Effector memory CD8-positive, alpha-beta T cell (primary cell): ENCODE data around the gene TRPM7.
"Not testable (repeated sequence)": the region's sequence is repeated elsewhere in the genome, so short reads cannot be mapped to it uniquely, and the experiment has no call there.

Experiments used
- ATAC-seq: fragments of 150-1000 bp; cut with Tn5 transposase; replicated peaks from 2 replicates; pipeline ENCODE4 v1.10.0; 2021; ENCODE audit warnings: mild to moderate bottlenecking, moderate library complexity
- DNase-seq, 3 experiments: peaks; one replicate each; pipeline ENCODE4 v3.0.0; 2021
- H3K27ac Mint-ChIP-seq, 2 donors: one replicate each; pipeline ENCODE4 v1.8.0; 2022; ENCODE audit warnings: mild to moderate bottlenecking in 2 of 2, mixed read lengths in 2 of 2, moderate library complexity in 2 of 2
- H3K27me3 Mint-ChIP-seq, 2 donors: one replicate each; pipeline ENCODE4 v1.8.0; 2022; ENCODE audit warnings: mixed read lengths in 2 of 2
- H3K36me3 Mint-ChIP-seq: one replicate; pipeline ENCODE4 v1.8.0; 2022; ENCODE audit warnings: mild to moderate bottlenecking, moderate library complexity, mixed read lengths; ENCODE audit not compliant: insufficient read depth
- H3K4me1 Mint-ChIP-seq, 2 donors: one replicate each; pipeline ENCODE4 v1.8.0; 2022; ENCODE audit warnings: low read depth in 2 of 2, mixed read lengths in 2 of 2
- H3K4me3 Mint-ChIP-seq, 2 donors: one replicate each; pipeline ENCODE4 v1.8.0; 2022; ENCODE audit warnings: mild to moderate bottlenecking in 2 of 2, mixed read lengths in 2 of 2, moderate library complexity in 2 of 2
- H3K9me3 Mint-ChIP-seq, 2 donors: one replicate each; pipeline ENCODE4 v1.8.0; 2022; ENCODE audit warnings: mixed read lengths in 2 of 2
- total RNA-seq, 9 experiments: gene quantifications; one replicate each; lab custom pipeline; 2026; lab: John Stamatoyannopoulos, UW

The TRPM7 gene, protein sequence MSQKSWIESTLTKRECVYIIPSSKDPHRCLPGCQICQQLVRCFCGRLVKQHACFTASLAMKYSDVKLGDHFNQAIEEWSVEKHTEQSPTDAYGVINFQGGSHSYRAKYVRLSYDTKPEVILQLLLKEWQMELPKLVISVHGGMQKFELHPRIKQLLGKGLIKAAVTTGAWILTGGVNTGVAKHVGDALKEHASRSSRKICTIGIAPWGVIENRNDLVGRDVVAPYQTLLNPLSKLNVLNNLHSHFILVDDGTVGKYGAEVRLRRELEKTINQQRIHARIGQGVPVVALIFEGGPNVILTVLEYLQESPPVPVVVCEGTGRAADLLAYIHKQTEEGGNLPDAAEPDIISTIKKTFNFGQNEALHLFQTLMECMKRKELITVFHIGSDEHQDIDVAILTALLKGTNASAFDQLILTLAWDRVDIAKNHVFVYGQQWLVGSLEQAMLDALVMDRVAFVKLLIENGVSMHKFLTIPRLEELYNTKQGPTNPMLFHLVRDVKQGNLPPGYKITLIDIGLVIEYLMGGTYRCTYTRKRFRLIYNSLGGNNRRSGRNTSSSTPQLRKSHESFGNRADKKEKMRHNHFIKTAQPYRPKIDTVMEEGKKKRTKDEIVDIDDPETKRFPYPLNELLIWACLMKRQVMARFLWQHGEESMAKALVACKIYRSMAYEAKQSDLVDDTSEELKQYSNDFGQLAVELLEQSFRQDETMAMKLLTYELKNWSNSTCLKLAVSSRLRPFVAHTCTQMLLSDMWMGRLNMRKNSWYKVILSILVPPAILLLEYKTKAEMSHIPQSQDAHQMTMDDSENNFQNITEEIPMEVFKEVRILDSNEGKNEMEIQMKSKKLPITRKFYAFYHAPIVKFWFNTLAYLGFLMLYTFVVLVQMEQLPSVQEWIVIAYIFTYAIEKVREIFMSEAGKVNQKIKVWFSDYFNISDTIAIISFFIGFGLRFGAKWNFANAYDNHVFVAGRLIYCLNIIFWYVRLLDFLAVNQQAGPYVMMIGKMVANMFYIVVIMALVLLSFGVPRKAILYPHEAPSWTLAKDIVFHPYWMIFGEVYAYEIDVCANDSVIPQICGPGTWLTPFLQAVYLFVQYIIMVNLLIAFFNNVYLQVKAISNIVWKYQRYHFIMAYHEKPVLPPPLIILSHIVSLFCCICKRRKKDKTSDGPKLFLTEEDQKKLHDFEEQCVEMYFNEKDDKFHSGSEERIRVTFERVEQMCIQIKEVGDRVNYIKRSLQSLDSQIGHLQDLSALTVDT (N-terminal part only)
- total RNA-seq = 143 to 337 (median 264) reads per million in 9 experiments

DNA sequence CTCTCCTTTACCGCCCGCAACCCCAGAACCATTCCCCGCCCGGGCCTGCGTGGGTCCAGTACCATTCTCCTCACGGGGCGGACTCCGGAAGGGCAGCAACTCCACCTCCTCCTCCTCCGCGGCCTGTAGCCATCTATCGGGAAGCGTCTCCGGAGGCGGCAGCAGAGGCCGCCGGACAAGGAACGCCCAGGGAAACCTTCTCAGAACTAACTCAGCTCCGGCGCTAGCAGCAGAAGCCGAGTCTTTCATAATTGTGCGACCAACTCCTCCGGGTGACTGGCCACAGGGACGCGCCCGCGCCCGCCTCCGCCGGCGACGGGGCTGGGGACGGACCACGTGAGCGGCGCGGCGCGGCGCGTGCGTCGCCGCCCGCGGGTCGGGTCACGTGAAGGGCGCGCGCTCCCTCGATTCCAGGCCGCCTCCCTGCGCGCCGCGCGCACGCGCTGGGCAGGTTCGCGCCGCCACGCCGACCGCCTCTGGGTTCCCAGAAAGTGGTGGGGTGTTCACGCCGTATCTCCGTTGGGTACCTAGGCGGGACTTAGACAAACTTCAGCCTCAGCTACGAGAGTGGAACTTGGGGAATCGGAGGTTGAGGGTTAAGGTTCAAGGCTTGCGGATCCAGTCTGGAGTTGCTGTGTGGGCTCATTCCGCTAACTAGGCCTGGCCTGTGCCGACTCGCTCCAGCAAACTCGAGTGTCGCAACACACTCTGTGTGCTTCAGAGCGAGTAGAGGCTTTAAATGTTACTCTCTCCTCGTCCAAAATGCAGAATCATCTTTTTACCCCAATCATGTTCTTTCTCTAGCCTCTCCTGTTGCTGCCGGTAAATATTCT, at the start of gene TRPM7:
TSS of gene TRPM7 (minus strand) at position 329 of the 833 bp plus-strand sequence. CDS start at position 65, 264 bp downstream.
- Mint-ChIP-seq H3K9me3 (no peaks in the 10 kb centered on the region), H3K36me3 (peaks cover 55% of the 10 kb centered on the region), H3K4me1 (peaks cover 35 to 45% of the 10 kb centered on the region in 2 donors), H3K27ac (peak within 1 kb of the TSS; percentile 99), H3K4me3 (peak within 1 kb of the TSS; percentile 99 to 100), H3K27me3 (no peaks in the 10 kb centered on the region)
- peak; percentile 86 to 89 (median 87) for DNase-seq
- peak; percentile 83 for ATAC-seq

DNA sequence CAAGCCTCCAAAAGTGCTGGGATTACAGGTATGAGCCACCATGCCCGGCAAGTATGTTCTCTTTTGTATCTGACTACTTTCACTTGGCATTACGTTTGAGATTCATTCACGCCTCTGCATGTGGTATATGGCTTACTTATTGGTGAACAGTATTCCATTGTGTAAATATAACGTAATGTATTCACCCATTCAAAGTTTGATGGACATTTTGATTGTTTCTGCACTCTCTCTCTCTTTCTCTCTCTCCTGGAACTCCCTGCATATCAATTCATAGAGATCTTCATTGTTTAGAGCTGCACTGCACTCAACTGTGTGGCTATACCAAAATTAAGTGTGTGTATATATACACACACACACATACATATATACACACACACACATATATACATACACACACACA, 48.6 kb upstream of the TRPM7 start:
- Mint-ChIP-seq H3K36me3 (peaks cover 81% of the 10 kb centered on the region), H3K4me3 (no peak overlapping the region), H3K27me3 (no peaks in the 10 kb centered on the region), H3K4me1 (no peaks in the 10 kb centered on the region), H3K9me3 (peaks cover 0 to 1% of the 10 kb centered on the region in 2 donors), H3K27ac (peak overlapping the region in 1 of 2 donors; percentile 30)
- DNase-seq (no peak), ATAC-seq (no peak)

DNA sequence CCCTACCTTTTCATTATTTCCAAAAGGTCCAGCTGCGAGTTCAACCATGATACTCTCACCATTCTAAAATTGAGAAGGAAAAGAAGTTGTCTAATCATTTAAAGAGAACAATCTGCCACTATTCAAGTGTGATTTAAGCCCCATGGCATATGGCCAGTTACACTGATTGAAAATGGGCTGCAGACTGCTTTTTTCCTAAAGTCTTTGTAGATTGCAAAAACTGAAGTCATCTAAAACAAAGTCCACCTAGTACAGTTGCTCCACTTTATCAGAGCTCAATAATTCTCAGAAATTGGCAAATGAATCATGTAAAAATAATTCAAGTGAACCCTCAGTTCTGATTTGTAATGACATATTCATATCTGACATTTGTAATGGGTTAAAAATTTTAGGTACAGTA, 39.7 kb upstream of the TRPM7 start:
- no peak for DNase-seq
- peaks cover 41% of the 10 kb centered on the region for H3K36me3 Mint-ChIP-seq
- H3K9me3 Mint-ChIP-seq = no peaks in the 10 kb centered on the region
- ATAC-seq = no peak
- H3K27ac Mint-ChIP-seq = peak overlapping the region in 1 of 2 donors; percentile 72
- H3K4me3 Mint-ChIP-seq = no peak overlapping the region
- no peaks in the 10 kb centered on the region for H3K4me1 Mint-ChIP-seq
- H3K27me3 Mint-ChIP-seq = no peaks in the 10 kb centered on the region

DNA sequence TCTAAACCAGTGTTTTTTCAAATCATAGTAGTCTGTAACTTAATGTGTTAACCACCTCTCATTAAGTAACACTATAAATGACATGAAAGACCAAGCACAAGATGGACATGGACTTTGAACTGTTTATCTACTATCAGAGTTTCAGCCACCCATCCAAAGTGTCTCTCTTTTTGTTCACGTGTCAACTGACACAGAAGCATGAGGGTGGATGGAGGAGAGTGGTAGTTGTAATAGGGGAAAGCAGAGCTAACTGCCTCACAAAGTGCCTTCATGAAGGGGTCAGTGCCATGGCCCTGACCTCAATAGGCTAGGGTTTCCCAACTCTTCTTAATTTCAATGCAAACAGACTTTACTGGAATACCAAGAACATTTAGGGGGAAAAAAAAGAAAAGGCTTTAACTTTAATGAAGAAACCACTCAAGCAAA, 32.1 kb upstream of the TRPM7 start:
- Mint-ChIP-seq H3K9me3 (no peaks in the 10 kb centered on the region), H3K27ac (peak overlapping the region in 1 of 2 donors; percentile 69), H3K4me1 (no peaks in the 10 kb centered on the region), H3K27me3 (no peaks in the 10 kb centered on the region), H3K36me3 (peaks cover 50% of the 10 kb centered on the region), H3K4me3 (no peak overlapping the region)
- no peak for ATAC-seq
- DNase-seq = no peak

DNA sequence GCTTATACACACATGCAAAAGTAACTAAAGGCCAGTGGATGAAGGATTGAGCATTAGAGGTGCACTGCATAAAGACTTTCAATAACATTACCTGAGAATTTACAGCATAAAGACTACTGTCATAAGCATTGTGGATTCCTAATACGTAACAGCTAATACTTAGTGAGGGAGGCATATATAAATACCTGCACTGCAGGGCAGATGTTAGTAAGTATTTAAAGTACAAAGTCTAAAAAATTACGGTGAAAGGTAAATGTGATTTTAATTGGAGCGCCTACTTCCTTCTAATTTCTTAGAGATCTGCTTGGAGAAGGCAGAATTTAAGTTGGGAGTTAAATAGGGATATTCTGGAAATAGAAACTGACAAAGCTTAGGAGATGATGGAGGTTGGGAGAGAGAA, 25.4 kb upstream of the TRPM7 start:
- ATAC-seq = no peak
- Mint-ChIP-seq H3K27ac (peak overlapping the region in 1 of 2 donors; percentile 65), H3K36me3 (peaks cover 30% of the 10 kb centered on the region), H3K9me3 (no peaks in the 10 kb centered on the region), H3K4me3 (no peak overlapping the region), H3K4me1 (no peaks in the 10 kb centered on the region), H3K27me3 (no peaks in the 10 kb centered on the region)
- DNase-seq = no peak

DNA sequence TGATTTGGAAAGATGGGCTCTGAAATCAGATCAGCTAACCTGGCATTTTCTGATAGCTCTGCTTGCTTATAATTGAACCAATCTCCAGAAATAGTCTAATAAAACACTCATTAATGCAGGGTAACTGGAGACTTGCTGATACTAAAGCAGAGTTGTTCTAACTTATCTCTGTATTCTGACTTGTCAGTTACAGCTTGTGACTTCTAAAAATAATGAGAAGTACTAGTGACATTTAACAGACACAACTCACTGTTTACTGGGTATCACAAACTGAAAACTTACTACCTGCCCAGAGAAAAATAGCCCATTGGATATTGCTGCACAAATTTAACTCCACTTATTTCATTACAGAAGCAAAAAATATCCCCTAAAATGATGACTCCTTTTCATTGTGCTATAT, 24.0 kb upstream of the TRPM7 start:
- Mint-ChIP-seq H3K4me3 (no peak overlapping the region), H3K27ac (no peak overlapping the region), H3K36me3 (peaks cover 32% of the 10 kb centered on the region), H3K4me1 (no peaks in the 10 kb centered on the region), H3K27me3 (no peaks in the 10 kb centered on the region), H3K9me3 (no peaks in the 10 kb centered on the region)
- DNase-seq (no peak), ATAC-seq (no peak)

DNA sequence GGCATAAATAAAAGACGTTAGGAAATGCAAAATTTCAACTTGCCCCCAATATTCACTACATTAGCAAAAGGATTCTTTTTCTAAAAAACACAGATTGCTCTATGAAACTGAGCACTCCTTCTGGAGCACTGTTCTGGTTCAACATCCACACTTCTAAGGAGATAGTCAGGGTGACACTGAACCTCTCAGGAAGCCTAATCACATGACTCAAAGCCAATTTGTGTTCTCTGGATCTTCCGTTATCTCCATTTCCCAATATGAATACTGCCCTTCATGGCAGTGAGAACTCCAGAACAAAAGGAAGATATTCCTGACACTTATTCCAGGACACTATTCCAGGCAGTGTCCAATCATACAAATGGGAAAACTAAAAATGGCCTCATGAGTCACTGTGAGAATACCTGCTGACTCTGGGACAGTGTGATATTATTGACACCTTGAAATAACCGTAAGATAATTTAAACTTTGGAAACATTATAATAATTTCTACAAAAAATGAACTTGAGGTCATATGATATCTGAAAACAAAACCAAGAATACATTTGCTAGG, 21.4 kb upstream of the TRPM7 start:
- Mint-ChIP-seq H3K4me1 (no peaks in the 10 kb centered on the region), H3K36me3 (peaks cover 37% of the 10 kb centered on the region), H3K9me3 (no peaks in the 10 kb centered on the region), H3K27ac (no peak overlapping the region), H3K4me3 (no peak overlapping the region), H3K27me3 (no peaks in the 10 kb centered on the region)
- no peak for ATAC-seq
- no peak for DNase-seq

DNA sequence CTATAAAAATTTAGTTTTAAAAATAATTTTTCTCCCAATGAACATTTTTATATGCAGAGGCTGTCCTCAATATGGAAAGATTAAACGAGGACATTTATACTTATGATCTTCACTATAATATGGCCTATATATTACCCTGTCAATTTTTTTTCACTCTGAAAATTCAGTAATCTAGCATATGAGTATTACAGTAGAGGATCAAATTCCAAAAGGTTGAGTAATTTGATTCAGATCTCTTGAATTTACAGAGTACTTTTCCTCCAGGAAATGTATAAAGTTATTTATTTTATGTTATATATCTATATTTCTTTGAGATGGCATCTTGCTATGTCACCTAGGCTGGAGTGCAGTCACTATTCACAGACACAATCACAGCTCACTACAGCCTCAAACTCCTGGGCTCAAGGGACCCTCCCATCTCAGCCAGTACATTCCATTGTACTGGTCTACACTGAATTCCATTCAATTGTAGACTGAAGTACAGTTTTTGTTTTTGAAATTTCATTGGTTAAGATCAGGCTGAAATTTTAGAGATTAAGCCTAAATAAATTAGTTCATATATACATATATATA, 16.3 kb upstream of the TRPM7 start:
- Mint-ChIP-seq H3K4me1 (no peaks in the 10 kb centered on the region), H3K27me3 (no peaks in the 10 kb centered on the region), H3K4me3 (no peak overlapping the region), H3K9me3 (no peaks in the 10 kb centered on the region), H3K27ac (no peak overlapping the region), H3K36me3 (peaks cover 28% of the 10 kb centered on the region)
- ATAC-seq = no peak
- no peak for DNase-seq

DNA sequence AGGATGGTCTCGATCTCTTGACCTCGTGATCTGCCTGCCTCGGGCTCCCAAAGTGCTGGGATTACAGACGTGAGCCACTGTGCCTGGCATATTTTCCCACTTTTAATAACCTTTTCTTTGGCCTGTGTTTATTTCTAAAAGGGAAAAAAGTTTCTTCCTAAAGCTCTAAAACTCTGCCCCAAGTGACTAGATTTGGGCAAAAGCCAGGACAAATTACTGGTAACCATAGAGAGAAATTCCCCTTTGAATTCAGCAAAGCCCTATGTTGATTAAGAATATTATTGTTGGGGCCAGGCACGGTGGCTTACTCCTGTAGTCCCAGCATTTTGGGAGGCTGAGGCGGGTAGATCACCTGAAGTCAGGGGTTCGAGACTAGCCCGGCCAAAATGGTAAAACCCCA, 11.5 kb upstream of the TRPM7 start:
- peaks cover 0 to 1% of the 10 kb centered on the region in 2 donors for H3K4me1 Mint-ChIP-seq
- no peak for DNase-seq
- no peak overlapping the region for H3K27ac Mint-ChIP-seq
- no peaks in the 10 kb centered on the region for H3K27me3 Mint-ChIP-seq
- no peak overlapping the region for H3K4me3 Mint-ChIP-seq
- ATAC-seq = no peak
- peaks cover 6% of the 10 kb centered on the region for H3K36me3 Mint-ChIP-seq
- H3K9me3 Mint-ChIP-seq = no peaks in the 10 kb centered on the region

DNA sequence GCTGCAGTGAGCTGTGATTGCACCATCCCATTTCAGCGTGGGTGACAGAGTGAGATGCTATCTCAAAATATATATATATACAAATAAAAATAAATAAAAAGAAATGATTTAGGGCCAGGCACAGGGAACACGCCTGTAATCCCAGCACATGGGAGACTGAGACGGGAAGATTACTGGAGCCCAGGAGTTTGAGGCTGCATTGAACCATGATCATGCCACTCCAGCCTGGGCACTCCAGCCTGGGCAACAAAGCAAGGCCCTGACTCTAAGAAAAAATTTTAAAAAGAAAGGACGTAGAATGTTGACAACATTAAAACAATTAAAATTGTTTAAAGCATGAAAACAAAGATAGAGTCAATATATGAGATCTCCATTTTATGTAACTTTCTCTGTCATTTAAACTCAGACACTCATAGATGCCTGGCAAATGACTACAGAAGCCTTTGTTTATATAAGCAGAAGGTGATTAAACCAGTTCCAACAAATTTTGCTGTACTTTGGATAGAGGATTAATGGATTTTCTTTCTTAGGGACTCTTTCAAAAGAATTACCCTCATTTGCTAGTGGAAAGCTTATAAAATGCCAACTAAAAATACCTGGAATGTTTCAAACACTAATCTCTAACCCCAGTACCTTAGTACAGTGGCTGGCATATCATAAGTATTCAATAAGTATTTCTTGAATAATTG, 10.7 kb upstream of the TRPM7 start:
- no peaks in the 10 kb centered on the region for H3K9me3 Mint-ChIP-seq
- peaks cover 0 to 1% of the 10 kb centered on the region in 2 donors for H3K4me1 Mint-ChIP-seq
- ATAC-seq = no peak
- no peaks in the 10 kb centered on the region for H3K27me3 Mint-ChIP-seq
- no peak overlapping the region for H3K4me3 Mint-ChIP-seq
- H3K27ac Mint-ChIP-seq = no peak overlapping the region
- H3K36me3 Mint-ChIP-seq = peaks cover 6% of the 10 kb centered on the region
- DNase-seq = no peak

DNA sequence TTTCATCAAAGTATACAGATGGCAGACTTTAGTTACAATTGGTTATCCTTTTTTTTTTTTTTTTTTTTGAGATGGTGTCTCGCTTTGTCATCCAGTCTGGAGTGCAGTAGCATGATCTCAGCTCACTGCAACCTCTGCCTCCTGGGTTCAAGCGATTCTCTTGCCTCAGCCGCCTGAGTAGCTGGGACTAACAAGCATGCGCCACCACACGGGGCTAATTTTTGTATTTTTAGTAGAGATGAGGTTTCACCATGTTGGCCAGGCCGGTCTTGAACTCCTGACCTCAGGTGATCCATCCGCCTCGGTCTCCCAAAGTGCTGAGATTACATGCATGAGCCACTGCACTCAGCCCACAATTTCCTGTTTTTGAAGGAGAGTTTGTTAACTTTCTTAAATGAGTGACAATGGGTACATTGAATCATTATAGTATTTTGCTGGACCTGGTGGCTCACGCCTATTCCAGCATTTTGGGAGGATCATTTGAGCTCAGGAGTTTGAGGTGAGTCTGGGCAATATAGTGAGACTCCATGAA, 8.1 kb upstream of the TRPM7 start:
- not testable (repeated sequence) for H3K27me3 Mint-ChIP-seq, H3K36me3 Mint-ChIP-seq, H3K27ac Mint-ChIP-seq, H3K4me3 Mint-ChIP-seq, H3K4me1 Mint-ChIP-seq, DNase-seq, ATAC-seq, H3K9me3 Mint-ChIP-seq
